Prostate gland (tissue), 2 donors: Measurements from ENCODE around the gene STAG2.

Source experiments
- POLR2AphosphoS5 ChIP-seq: sonication (generic); formaldehyde crosslinking; IDR thresholded peaks from one replicate; pipeline ENCODE4 v1.6.1; 2017; ENCODE audit warnings: antibody characterized with exemption
- TF ChIP-seq, protein P1 (sequence below), 4 experiments: fragments of 200-600 bp in 2 of 4; fragments of 450-650 bp in 2 of 4; sonication (generic) in 2 of 4; IDR thresholded peaks; 1 replicate in 3 of 4; 2 replicates in 1 of 4; pipeline ENCODE4 v1.5.1; 2016 to 2019; ENCODE audit warnings: antibody characterized with exemption in 4 of 4, mild to moderate bottlenecking in 2 of 4, moderate library complexity in 2 of 4

DNA sequence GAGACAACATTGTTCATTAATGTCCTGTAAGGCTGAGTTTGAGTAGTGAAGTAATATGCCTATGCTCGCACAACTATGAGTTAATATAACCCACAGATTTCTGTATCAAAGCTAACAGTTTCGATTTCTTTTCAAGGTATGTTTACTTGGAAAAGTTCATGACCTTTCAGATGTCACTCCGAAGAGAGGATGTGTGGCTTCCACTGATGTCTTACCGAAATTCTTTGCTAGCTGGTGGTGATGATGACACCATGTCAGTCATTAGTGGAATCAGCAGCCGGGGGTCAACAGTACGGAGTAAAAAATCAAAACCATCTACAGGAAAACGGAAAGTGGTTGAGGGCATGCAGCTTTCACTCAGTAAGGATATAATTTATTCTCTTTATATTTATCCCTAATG lies 124.9 kb downstream of the STAG2 start:
- TF ChIP-seq, protein P1, sequence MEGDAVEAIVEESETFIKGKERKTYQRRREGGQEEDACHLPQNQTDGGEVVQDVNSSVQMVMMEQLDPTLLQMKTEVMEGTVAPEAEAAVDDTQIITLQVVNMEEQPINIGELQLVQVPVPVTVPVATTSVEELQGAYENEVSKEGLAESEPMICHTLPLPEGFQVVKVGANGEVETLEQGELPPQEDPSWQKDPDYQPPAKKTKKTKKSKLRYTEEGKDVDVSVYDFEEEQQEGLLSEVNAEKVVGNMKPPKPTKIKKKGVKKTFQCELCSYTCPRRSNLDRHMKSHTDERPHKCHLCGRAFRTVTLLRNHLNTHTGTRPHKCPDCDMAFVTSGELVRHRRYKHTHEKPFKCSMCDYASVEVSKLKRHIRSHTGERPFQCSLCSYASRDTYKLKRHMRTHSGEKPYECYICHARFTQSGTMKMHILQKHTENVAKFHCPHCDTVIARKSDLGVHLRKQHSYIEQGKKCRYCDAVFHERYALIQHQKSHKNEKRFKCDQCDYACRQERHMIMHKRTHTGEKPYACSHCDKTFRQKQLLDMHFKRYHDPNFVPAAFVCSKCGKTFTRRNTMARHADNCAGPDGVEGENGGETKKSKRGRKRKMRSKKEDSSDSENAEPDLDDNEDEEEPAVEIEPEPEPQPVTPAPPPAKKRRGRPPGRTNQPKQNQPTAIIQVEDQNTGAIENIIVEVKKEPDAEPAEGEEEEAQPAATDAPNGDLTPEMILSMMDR (IDR thresholded peaks at IDR 0.05) = no peak
- TF ChIP-seq POLR2AphosphoS5 = no peak
